Thyroid gland (tissue), 4 donors: ENCODE results near the gene NFE2L3. TPM values are rescaled to one million over a fixed set of nuclear protein-coding genes. Genes with fewer than 3 reads are reported as not detected.
"Not testable (repeated sequence)": the region's sequence is repeated elsewhere in the genome, so short reads cannot be mapped to it uniquely, and the experiment has no call there.

ENCODE experiments used
- DNase-seq, 2 donors: peaks; one replicate each; pipeline ENCODE4 v3.0.0-alpha.2; 2019
- H3K27ac ChIP-seq, 3 donors: fragments of 200-600 bp; sonication (generic); 1 replicate in 2 of 3; 2 replicates in 1 of 3; pipeline ENCODE4 v1.5.1; 2016 to 2019; ENCODE audit warnings: mild to moderate bottlenecking in 1 of 3, moderate library complexity in 1 of 3
- H3K27me3 ChIP-seq: fragments of 200-600 bp; sonication (generic); one replicate; pipeline ENCODE4 v1.5.1; 2019
- H3K36me3 ChIP-seq, 2 donors: fragments of 200-600 bp; sonication (generic); one replicate each; pipeline ENCODE4 v1.5.1; 2016 to 2019
- H3K4me1 ChIP-seq, 2 donors: fragments of 200-600 bp; sonication (generic); one replicate each; pipeline ENCODE4 v1.5.1; 2017 to 2019
- H3K4me3 ChIP-seq, 3 donors: fragments of 200-600 bp; sonication (generic); replicated peaks in 1 of 3; 1 replicate in 2 of 3; 2 replicates in 1 of 3; pipeline ENCODE4 v1.5.1; 2016; ENCODE audit warnings: mild to moderate bottlenecking in 1 of 3
- H3K9me3 ChIP-seq: fragments of 200-600 bp; sonication (generic); one replicate; pipeline ENCODE4 v1.5.1; 2017
- CTCF ChIP-seq, 6 experiments: fragments of 200-600 bp in 3 of 6; fragments of 450-650 bp in 3 of 6; sonication (generic) in 3 of 6; IDR thresholded peaks; one replicate each; pipeline ENCODE4 v1.5.1; 2016 to 2019; ENCODE audit warnings: antibody characterized with exemption in 6 of 6, mild to moderate bottlenecking in 2 of 6, inconsistent platforms in 1 of 6, moderate library complexity in 1 of 6
- POLR2A ChIP-seq, 2 donors: fragments of 450-650 bp; IDR thresholded peaks; one replicate each; pipeline ENCODE4 v1.6.1; 2017; ENCODE audit warnings: antibody characterized with exemption in 2 of 2, mild to moderate bottlenecking in 2 of 2, moderate library complexity in 1 of 2
- WGBS, 2 donors: methylation state at CpG; one replicate each; pipeline ENCODE4 v1.1.5; 2017; 5-methylcytosine and 5-hydroxymethylcytosine counted together
- intact Hi-C: fragments of 100-400 bp; cut with DNase I; formaldehyde crosslinking; loops from one replicate; pipeline ENCODE4 v1.15.1; 2023
- total RNA-seq, 4 donors: library from RNA; depleted of rRNA; stranded (reverse); fragments of >200 nt; gene quantifications; one replicate each; pipeline ENCODE4 v1.2.3, GENCODE V29; 2016

The NFE2L3 gene
- total RNA-seq, 4 donors from 2014 or later, result 0.33 to 1.4 (median 0.98) TPM

GRCh38 chr7:26181474-26182227 lies 29.7 kb downstream of the NFE2L3 start:
- TF ChIP-seq POLR2A (IDR thresholded peaks at IDR 0.05), result no peak
- TF ChIP-seq CTCF (IDR thresholded peaks at IDR 0.05), result no peak
- Histone ChIP-seq H3K4me1 (peaks cover 4 to 17% of the 10 kb centered on the region in 2 donors), H3K27me3 (no peaks in the 10 kb centered on the region), H3K27ac (no peak overlapping the region), H3K36me3 (no peaks in the 10 kb centered on the region), H3K4me3 (no peak overlapping the region), H3K9me3 (no peaks in the 10 kb centered on the region)
- no peak for DNase-seq
- WGBS, 2 donors, result 57 to 82% methylated on average over 3 of the region's 3 CpGs
- intact Hi-C loops, result no loop called here

- TF ChIP-seq POLR2A (IDR thresholded peaks at IDR 0.05) (peak in 1 of 2 donors; percentile 14), CTCF (IDR thresholded peaks at IDR 0.05) (no peak)
- 31 to 38% methylated on average over 6 of the region's 6 CpGs for WGBS, 2 donors
- no peak overlapping the region for H3K4me3 ChIP-seq
- intact Hi-C loops, result no loop called here
- DNase-seq, result peak in 1 of 2 donors; percentile 32
- no peaks in the 10 kb centered on the region for H3K36me3 ChIP-seq
- H3K4me1 ChIP-seq, result peaks cover 4 to 17% of the 10 kb centered on the region in 2 donors
- no peaks in the 10 kb centered on the region for H3K9me3 ChIP-seq
- H3K27ac ChIP-seq, result no peak overlapping the region
- no peaks in the 10 kb centered on the region for H3K27me3 ChIP-seq
Observed at GRCh38 chr7:26182283-26182682, 30.3 kb downstream of the NFE2L3 start.

GRCh38 chr7:26182706-26183105 lies 30.7 kb downstream of the NFE2L3 start:
- Histone ChIP-seq H3K4me3 (no peak overlapping the region), H3K27me3 (no peaks in the 10 kb centered on the region), H3K27ac (no peak overlapping the region), H3K9me3 (no peaks in the 10 kb centered on the region), H3K36me3 (no peaks in the 10 kb centered on the region), H3K4me1 (peaks cover 4 to 17% of the 10 kb centered on the region in 2 donors)
- WGBS, 2 donors, result 51 to 54% methylated on average over 8 of the region's 8 CpGs
- intact Hi-C loops, result no loop called here
- no peak for DNase-seq
- TF ChIP-seq CTCF (IDR thresholded peaks at IDR 0.05) (no peak), POLR2A (IDR thresholded peaks at IDR 0.05) (no peak)

- Histone ChIP-seq H3K36me3 (peaks cover 4 to 7% of the 10 kb centered on the region in 2 donors), H3K4me1 (peaks cover 4 to 17% of the 10 kb centered on the region in 2 donors), H3K4me3 (no peak overlapping the region), H3K9me3 (no peaks in the 10 kb centered on the region), H3K27ac (no peak overlapping the region), H3K27me3 (no peaks in the 10 kb centered on the region)
- intact Hi-C loops, result no loop called here
- no peak for TF ChIP-seq CTCF (IDR thresholded peaks at IDR 0.05)
- TF ChIP-seq POLR2A (IDR thresholded peaks at IDR 0.05), result no peak
- no peak for DNase-seq
- 70 to 79% methylated on average over 4 of the region's 4 CpGs for WGBS, 2 donors
Observed at GRCh38 chr7:26183545-26184280, 31.7 kb downstream of the NFE2L3 start.

- H3K4me3 ChIP-seq, intact Hi-C loops, H3K9me3 ChIP-seq, H3K27ac ChIP-seq, DNase-seq, H3K27me3 ChIP-seq: not testable (repeated sequence)
- H3K4me1 ChIP-seq, result peaks cover 4 to 17% of the 10 kb centered on the region in 2 donors
- H3K36me3 ChIP-seq, result peaks cover 12 to 15% of the 10 kb centered on the region in 2 donors
- WGBS, 2 donors, result 79 to 89% methylated on average over 4 of the region's 4 CpGs
Observed at GRCh38 chr7:26184281-26185101, 32.5 kb downstream of the NFE2L3 start.
